ENCODE measurements around the gene CYB561.

Gene CYB561

DNA sequence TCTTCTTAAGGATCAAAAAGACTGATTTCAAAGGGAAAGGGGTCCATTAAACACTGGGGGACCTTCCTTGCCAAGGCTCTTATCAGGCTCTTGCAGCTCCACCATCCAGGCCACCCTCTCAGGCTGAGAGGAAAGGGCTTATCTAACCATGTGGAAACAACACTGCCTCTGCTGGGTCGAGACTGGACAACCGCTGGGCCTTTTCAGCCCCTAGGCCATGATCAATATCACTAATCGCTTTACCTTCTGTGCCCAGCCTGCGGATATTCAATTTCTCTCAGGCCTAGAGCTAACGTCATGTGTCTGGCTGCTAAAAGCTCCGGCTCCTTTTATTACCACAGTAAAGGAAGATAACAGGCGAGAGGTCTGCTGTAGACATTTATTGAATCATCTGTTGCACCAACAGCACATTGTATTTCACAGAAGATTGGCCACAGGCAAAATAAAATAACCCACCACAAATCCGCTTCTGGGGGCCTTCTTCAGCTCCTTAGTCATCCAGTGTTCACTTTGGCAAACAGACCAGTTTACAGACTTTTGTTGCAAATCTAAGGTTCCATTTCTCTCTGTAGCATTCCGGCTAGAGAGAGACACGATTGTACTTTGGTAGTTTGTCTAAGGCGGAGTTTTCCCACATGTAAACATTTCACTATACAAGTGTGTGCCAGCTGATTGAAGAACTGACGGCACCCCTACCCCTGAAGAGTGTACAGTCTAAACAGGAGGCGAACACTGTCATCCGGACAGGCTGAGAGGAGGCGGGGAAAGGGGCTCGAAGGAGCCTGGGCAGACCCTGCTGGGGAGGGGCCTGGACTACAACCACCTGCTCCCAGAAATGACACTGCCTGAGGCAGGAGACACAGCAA, 13.9 kb downstream of the CYB561 start:
- no peak for DNase-seq

DNA sequence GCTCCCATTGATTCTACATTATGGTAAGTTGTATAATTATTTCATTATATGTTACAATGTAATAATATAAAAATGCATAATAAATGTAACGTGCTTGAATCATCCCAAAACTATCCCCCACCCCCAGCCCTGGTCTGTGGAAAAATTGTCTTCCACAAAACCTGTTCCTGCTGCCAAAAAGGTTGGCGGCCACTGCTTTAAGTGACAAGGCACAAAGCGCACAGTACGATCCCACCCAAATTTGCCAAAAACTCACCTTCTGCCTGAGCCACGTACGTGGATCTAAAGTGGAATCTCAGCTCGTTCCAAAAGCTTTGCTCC, 14.5 kb downstream of the CYB561 start:
- no peak for DNase-seq

DNA sequence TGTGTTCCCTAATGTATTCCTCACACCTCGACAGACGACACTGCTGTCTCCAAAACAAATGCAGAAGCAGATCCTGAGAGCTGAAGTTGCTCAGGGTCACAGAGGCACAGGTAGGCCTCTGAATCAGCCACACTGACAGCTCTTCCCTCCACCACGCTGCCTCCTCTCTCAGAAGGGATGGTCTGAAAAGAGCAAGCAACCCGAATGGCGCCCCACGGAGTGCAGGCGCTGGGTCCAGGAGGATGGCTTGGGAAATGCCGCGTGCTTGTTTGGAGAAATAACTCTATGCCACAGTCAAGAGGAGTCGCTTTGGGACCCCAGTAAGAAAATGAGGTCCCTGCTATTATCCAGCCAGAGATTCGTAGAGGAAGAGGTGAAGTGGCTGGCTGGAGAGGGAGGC, 15.9 kb downstream of the CYB561 start:
- no peak for DNase-seq

DNA sequence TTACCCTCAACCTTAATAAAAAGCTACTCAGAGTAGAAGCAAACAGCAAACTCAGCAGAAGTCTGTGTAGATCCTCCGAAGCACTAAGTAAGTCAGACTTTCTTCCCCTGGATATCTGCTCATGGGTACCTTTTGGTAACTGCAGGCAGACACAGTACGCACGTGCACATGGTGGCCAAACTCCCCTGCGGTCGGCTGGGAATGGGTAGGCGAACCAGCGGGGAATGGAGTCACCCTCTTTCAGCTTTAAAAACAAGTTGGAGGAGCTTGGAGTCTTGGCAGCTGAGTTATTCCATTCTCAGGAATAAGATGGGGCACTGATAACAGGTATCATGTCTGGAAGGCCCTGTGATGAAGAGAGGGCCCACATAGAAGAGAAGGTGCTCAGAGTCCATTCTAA, 16.3 kb downstream of the CYB561 start:
- no peak for DNase-seq

DNA sequence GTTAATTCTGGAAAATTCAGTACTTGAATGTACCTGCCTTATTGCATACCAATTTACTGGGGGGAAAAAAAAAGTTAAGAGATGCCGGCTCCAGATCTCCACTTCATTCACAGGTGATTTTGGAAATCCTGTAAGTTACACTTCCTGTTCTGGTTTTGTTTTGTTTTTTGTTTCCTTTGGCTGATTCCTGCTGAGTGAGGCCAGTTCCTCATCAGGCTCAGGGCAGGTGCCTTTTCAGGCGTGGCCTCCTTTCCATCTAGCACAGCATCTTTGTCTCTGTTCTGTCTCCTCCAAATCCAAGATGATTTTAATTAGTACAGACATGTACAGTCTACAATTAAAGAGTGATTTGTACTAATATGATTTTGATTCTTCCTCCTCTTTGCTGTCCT, 19.2 kb downstream of the CYB561 start:
- no peak for DNase-seq

DNA sequence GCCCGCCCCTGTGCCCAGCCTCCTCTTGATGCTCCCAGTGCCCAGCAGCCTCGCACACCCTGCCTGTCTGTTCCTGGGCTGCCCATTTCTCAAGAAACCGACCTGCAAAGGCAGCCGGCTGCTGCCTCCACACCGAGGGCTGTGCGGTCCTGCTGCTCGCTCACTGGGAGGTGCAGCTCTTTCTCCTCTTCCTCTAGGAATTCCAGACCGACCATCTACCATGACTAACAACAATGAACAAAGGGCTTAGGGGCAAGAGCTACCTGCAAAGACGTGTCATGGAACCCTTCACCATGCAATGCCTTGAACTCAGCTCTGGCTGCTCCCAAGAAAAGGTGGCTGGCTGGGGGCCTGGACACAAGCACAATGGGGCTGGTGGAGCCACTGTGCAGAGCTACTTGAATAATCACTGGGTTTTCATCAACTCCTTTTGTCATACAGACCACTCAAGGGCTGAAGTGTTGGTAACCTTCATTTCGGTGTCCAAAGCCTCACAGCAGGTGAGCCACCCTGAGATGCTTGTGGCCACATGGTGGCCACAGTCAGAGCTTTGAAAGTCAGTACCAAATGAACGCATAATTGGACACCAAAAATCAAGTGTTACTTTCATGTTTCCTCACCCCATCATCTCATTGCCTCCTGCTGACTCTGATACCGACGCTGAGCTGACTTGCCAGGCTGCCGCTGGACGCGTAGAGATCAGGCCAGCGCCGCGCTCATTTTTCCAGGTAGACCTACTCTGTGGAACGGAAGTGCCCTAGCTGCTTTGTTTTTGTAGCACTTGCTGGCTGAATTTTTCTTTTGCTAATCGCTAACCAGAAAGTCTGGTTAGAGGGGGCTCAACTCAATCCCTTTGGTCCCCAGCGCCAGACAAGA, 19.8 kb downstream of the CYB561 start:
- DNase-seq = no peak

DNA sequence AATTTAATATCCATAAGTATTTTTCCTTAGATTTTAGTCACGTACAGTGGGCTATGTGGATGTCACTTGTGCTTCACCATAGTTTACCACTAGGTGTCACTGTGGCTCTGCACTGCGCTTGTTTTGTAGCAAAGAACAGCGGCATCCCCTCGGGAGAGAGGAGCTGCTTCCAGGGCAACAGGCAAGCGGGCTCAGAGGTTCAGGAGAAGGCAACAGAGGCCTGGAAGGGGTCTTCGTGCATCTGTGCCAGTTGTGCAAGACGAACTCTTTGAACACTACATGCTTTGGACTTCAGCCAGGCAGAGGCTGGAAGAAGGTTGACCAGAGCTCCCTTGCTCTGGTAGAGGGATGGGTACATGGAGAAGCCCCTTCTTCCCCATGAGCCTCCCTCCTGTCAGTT, 20.6 kb downstream of the CYB561 start:
- peak; percentile 55 for DNase-seq

DNA sequence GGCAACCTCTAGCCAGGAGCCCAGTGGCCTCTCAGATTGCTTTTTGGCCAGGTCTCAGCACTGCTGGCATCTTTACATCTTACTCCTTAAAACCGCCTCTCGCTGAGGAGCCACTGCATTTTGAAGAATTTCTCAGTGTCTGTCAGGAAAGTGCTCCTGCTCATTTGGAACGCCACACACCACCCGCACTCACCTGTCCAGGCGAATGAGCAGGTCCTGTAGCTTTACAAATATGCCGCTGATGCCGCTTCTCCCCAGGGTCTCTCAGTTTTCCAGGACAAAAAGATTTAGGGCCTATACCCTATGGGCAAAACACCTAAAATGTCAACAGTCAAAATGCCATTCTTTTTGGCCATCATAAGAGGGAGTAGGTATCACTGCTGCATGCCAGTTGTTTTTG, 22.1 kb downstream of the CYB561 start:
- DNase-seq = no peak

DNA sequence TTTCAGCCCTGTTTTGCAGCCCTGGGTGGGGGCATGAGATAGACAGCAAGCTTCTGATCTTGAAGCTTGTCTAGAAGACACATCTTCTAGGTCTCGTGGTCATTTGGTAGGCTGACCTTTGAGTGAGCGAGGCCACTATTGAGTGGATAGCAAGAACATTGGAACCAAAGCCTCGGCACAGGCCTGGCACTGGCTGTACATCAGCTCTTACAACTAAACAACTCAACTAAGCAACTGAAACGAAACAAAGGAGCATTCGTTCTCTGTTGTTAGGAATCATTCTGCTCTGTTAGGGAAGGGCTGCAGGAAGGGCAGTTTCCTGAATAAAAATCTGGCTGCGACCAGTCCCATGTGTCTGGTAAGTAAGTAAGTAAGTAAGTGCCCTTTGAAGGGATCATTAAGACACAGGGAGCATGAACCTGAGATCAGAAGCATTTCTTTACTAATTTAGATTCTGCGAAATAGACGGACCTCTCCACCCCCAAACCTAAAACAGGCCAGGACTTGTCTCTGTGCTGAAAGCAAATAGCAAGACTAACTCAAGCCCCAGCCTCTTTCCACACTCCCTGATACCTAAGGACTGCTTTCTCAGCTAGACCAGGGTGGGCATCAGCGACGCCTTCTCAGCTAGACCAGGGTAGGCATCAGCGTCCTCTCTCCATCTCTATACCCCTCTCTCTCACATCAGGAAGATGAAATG, 22.7 kb downstream of the CYB561 start:
- DNase-seq = no peak

DNA sequence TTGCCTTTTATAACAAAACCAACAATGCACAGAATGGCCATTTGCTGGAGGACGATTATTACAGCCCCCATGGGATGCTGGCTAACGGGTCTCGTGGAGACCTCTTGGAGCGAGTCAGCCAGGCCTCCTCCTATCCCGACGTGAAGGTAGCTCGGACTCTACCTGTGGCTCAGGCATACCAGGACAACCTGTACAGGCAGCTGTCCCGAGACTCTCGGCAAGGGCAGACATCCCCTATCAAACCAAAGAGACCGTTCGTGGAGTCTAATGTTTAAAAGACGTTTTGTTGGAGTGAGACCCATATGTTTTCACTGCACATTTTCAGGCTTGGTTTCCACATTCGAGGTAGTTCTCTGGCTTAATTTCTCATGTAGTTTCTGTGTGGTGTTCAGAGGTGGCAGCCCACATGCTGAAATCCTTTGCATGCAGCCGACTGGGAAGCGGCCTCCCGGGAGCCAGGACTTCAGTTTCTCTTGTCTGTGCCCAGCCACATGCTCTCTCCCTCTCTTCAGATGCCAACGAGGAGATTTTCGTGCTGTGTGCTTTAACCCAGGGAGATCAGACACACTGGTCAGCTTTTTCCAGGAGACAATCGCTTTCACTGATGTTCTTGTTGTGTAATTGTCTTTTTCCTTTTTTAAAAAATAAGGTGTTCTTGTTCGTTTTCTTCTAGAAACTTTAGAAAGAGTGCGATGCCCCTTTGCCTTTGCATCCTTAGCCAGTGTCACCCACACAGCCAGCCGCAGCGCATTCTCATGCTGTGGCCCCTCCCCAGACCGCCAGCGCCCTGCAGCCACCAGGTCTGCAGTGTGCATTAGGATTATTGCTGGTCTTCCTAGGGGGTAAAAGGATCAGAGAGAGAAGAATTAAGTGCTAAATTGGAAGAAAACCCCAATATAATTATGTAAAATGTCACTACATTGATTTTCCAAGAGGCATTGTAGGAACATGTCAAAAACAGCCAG, 24.1 kb downstream of the CYB561 start:
- DNase-seq = no peak

DNA sequence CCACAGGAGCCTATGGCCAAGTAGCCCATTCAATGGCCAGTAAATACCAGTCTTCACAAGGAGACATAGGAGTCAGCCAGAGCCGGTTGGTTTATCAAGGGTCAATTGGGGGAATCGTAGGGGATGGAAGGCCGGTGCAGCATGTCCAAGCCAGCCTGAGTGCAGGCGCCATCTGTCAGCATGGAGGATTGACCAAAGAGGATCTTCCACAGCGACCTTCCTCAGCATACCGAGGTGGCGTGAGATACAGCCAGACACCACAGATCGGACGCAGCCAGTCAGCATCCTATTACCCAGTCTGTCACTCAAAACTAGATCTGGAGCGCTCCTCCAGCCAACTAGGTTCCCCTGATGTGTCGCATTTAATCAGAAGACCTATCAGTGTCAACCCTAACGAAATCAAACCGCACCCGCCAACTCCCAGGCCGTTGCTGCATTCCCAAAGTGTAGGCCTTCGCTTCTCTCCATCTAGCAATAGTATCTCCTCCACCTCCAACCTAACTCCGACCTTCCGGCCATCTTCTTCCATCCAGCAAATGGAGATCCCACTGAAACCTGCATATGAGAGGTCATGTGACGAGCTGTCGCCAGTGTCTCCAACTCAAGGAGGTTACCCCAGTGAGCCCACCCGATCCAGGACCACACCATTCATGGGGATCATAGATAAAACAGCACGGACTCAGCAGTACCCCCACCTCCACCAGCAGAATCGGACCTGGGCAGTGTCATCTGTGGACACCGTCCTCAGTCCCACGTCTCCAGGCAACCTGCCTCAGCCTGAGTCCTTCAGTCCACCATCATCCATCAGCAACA, 25.0 kb downstream of the CYB561 start:
- no peak for DNase-seq

DNA sequence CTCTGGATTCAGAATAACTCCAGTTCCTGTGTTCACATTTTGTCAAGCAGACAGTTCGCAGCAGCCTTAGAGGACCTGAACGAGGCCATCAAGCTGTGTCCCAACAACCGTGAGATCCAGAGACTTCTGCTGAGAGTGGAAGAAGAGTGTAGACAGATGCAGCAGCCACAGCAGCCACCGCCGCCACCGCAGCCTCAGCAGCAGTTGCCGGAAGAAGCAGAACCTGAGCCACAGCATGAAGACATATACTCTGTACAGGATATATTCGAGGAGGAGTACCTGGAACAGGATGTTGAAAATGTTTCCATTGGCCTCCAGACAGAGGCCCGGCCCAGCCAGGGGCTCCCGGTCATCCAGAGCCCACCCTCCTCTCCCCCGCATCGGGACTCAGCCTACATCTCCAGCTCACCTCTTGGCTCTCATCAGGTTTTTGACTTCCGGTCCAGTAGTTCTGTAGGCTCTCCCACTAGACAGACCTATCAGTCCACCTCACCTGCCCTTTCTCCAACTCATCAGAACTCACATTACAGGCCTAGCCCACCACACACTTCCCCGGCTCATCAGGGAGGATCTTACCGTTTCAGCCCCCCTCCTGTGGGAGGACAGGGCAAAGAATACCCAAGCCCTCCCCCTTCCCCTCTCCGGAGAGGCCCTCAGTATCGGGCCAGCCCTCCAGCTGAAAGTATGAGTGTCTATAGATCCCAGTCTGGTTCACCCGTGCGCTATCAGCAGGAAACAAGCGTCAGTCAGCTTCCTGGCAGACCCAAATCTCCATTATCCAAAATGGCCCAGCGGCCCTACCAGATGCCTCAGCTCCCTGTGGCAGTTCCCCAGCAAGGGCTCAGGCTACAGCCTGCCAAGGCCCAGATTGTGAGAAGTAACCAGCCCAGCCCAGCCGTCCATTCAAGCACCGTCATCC, 25.9 kb downstream of the CYB561 start:
- no peak for DNase-seq

DNA sequence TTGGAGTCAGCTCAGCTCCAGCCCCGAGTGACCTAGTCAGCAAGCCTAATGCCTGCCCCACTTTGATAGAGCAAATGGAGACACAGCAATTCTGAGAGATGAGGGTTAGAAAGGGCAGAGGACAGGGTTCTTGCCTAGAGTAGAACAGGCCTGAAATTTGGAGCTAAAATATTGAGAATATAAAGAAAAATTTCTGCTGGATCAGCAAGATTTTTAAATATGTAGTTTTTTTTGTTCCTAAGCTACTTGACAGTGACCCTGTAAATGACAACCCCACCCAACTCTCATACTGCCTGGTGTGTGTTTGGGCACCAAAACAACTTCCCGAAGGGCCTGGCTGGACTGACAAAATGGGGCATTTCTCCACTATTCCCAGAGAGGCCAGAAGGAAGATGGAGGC, 26.7 kb downstream of the CYB561 start:
- DNase-seq = no peak

DNA sequence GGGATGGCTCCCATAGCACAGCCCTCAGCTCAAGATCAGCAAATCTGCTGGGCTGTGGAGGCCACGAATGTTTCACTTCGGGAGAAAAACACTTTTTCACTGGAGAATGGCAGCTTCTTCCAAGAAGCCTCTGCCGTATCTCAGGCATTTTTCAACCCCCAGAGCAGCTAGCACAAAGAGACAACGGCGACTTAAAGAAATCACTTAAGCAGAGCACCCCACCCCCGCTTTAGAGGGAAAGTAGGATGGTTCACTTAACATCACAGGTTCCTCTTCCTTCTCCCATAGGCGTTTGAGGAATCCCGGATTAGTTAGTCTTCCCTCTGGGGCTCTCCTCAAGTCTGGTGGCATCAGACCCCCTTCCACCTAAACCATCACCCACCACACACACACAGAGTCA, 27.6 kb downstream of the CYB561 start:
- DNase-seq = no peak

DNA sequence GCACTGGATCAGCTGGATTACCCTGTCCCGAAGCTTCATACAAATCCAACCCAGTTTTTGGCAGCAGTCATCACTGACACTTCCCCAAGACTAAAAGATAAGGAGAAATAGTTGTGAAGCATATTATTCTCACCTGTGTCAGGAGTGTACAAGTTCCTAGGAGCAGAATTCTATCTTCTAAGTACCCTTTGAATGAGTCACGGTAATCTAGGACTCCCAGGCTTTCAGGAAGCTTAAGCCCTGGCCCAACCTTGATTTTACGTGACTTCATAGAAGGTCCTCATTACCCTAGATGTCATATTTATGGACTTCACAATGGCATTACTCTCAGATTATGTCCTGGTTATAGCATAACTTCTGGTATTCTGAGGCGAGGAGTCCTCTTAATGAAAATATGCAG, 31.9 kb downstream of the CYB561 start:
- DNase-seq = no peak

DNA sequence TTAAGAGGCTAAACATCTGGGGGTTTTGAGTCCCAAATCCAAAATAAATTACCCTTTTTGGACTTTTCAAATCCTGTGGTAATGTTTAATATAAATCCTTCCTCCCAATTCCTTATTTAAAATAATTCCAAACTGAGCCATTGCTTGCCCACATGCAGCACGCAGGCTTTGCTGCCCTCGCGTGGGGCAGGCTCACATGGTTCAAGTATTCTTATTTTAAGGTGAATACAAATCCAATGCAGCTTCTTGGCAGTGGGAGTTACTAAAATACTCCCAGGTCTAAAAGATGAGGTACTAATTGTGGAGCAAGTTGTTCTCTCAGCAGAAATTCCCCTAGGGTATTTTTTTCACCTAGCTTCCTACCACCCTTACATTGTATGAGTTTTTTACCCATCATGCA, 33.0 kb downstream of the CYB561 start:
- no peak for DNase-seq

DNA sequence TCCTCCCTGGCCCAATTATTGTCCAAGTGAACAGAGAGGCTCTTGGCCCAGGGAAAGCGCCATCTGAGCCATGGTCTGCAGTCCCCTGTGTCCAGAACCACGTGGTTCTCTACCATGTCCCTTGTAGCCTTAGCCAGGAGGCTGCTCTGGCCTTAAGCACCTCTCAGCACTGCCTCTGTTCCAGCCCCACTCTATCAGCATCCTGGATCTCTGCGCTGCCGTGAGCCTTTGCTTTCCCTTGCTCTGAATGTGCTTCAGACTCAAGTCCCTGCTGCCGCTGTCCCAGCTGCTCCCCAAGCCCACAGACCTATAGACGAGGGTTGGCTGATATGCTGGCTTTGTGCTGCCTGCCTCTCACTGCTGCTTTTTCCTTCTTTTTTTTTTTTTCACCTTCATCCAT, 33.9 kb downstream of the CYB561 start:
- no peak for DNase-seq

DNA sequence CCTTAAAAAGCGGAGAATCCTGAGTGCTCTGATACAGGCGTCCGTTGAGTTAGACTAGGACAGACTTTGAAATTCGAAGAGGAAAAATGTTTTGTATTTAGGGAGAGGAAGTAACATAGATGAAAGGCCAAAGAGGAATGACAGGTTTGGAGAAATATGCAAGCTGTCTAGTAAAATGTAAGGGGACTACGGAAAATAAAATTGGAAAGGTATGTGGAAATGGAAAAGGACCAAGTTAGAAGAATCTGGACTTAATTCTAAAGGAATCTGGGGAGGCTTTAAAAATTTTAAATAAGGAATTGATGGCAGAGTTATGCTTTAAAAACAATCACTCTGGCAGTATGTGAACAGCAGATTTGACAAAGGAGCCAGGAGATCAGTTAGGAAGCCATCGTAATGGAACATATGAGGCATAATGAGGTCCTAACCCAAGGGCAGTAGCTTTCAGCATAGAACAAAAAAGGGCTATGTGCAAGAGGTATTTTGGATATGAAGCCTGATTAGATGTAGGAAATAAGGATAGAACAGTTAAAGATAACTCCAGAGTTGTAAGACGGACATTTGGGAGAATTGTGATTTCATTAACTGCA, 38.3 kb downstream of the CYB561 start:
- no peak for DNase-seq

DNA sequence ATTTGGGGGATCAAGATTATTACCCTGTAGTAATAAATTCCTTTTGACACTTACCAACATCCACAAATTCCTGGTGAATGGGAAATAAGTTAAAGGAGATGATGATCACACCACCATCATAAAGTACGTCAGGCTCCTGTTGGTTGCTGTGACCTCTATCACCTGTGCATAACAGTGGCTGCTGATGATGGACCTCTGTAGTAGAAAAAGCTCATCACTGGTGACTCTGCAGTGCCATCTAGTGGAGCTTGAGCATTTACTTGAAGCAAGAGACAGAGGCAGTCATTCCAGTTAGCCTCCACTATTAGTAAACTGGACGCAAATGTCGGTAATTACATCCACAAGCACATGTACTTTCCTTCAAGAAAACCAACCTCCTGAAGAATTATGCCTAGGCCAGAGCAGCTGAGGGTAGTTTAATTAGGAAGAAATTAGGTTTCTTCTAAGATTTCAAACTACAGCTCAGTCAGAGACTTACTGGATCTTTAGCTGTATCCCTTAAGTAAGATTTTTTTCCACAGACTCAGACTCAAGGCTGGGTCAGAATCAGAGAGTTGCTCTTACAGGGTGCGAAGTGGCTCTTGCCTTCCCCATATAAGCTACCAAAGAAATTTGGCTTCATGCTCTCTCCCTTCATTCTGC, 39.3 kb downstream of the CYB561 start:
- peak; percentile 37 for DNase-seq

All from effector CD8-positive, alpha-beta T cell (primary cell).